NCI-H524 (cell line): ENCODE results near the gene LAMA4.

Experiments used
- DNase-seq, 2 experiments: peaks; one replicate each; lab custom pipeline; 2025; lab: John Stamatoyannopoulos, UW

LAMA4 gene

GRCh38 chr6:112279031-112279935 is 24.9 kb upstream of the LAMA4 start:
- DNase-seq = no peak

- DNase-seq = no peak
Observed at GRCh38 chr6:112275365-112275764, 21.0 kb upstream of the LAMA4 start.

- no peak for DNase-seq
Observed at GRCh38 chr6:112274774-112275173, 20.4 kb upstream of the LAMA4 start.

GRCh38 chr6:112272799-112273198 is 18.4 kb upstream of the LAMA4 start:
- DNase-seq = no peak

- DNase-seq = no peak
Observed at GRCh38 chr6:112270756-112271155, 16.4 kb upstream of the LAMA4 start.

- DNase-seq = no peak
Observed at GRCh38 chr6:112269979-112270566, 15.7 kb upstream of the LAMA4 start.

- DNase-seq = no peak
Observed at GRCh38 chr6:112269114-112269513, 14.7 kb upstream of the LAMA4 start.

GRCh38 chr6:112268654-112269053 is 14.3 kb upstream of the LAMA4 start:
- no peak for DNase-seq

- no peak for DNase-seq
Observed at GRCh38 chr6:112268019-112268418, 13.7 kb upstream of the LAMA4 start.

GRCh38 chr6:112266331-112266730 is 12.0 kb upstream of the LAMA4 start:
- no peak for DNase-seq

- no peak for DNase-seq
Observed at GRCh38 chr6:112259337-112259675, 4.9 kb upstream of the LAMA4 start.

- no peak for DNase-seq
Observed at GRCh38 chr6:112258642-112259336, 4.4 kb upstream of the LAMA4 start.

GRCh38 chr6:112257178-112257855 is 3.0 kb upstream of the LAMA4 start:
- no peak for DNase-seq

GRCh38 chr6:112254921-112255320 is 554 bp upstream of the LAMA4 start:
- DNase-seq = no peak

- DNase-seq = peak in 1 of 2 experiments; percentile 35
Observed at GRCh38 chr6:112253498-112253840, 898 bp downstream of the LAMA4 start.

- DNase-seq = no peak
Observed at GRCh38 chr6:112252571-112253497, 1.5 kb downstream of the LAMA4 start.

- DNase-seq = no peak
Observed at GRCh38 chr6:112251171-112251875, 3.0 kb downstream of the LAMA4 start.

GRCh38 chr6:112249489-112249888 is 4.9 kb downstream of the LAMA4 start:
- no peak for DNase-seq

GRCh38 chr6:112247275-112247674 is 7.1 kb downstream of the LAMA4 start:
- DNase-seq = no peak

GRCh38 chr6:112245511-112246203 is 8.7 kb downstream of the LAMA4 start:
- DNase-seq = no peak
